ENCODE results near the gene HABP4.

GRCh38 chr9:96429732-96430131 lies 20.2 kb upstream of the HABP4 start:
- TF ChIP-seq CTCF (IDR thresholded peaks at IDR 0.05; ENCODE audit: insufficient read depth, low read length) (no peak), REST (IDR thresholded peaks at IDR 0.05; ENCODE audit: insufficient replicate concordance, low read depth) (no peak)
